Neuronal stem cell (in vitro differentiated cells): ENCODE data around the gene PDE11A.

Experiments
- DNase-seq: peaks from one replicate; pipeline ENCODE4 v3.0.0-alpha.2; 2013; ENCODE audit warnings: low spot score
- H2AFZ ChIP-seq: one replicate; pipeline ENCODE4 v1.6.1; 2013; ENCODE audit warnings: mild to moderate bottlenecking, low read length, inconsistent platforms
- H2AK5ac ChIP-seq: 2 replicates; pipeline ENCODE4 v1.6.1; 2013; ENCODE audit warnings: low read depth, mild to moderate bottlenecking, inconsistent platforms, low read length, moderate library complexity, mixed read lengths
- H2BK120ac ChIP-seq: 2 replicates; pipeline ENCODE4 v1.6.1; 2013; ENCODE audit warnings: low read depth, mild to moderate bottlenecking, inconsistent platforms, low read length, moderate library complexity, mixed read lengths
- H2BK12ac ChIP-seq: one replicate; pipeline ENCODE4 v1.6.1; 2013; ENCODE audit warnings: low read length, inconsistent platforms
- H2BK15ac ChIP-seq: 2 replicates; pipeline ENCODE4 v1.6.1; 2013; ENCODE audit warnings: mild to moderate bottlenecking, low read length, inconsistent platforms, mixed read lengths
- H2BK5ac ChIP-seq: one replicate; pipeline ENCODE4 v1.6.1; 2013; ENCODE audit warnings: inconsistent platforms, mild to moderate bottlenecking, low read length, moderate library complexity
- H3K14ac ChIP-seq: one replicate; pipeline ENCODE4 v1.6.1; 2013; ENCODE audit warnings: low read length, inconsistent platforms
- H3K18ac ChIP-seq: 2 replicates; pipeline ENCODE4 v1.6.1; 2013; ENCODE audit warnings: low read length, inconsistent platforms
- H3K23ac ChIP-seq: 2 replicates; pipeline ENCODE4 v1.6.1; 2013; ENCODE audit warnings: low read depth, mild to moderate bottlenecking, mixed read lengths, low read length, inconsistent platforms; ENCODE audit not compliant: poor library complexity
- H3K27ac ChIP-seq: replicated peaks from 3 replicates; pipeline ENCODE4 v1.5.1; 2013; ENCODE audit warnings: low read length, inconsistent platforms
- H3K27me3 ChIP-seq, 3 experiments: 2 replicates each; pipeline ENCODE4 v1.6.1; 2013; ENCODE audit warnings: low read length in 3 of 3, mild to moderate bottlenecking in 2 of 3, inconsistent platforms in 1 of 3, low read depth in 1 of 3, mixed read lengths in 1 of 3, moderate library complexity in 1 of 3; ENCODE audit not compliant: control insufficient read depth in 3 of 3, insufficient read depth in 3 of 3
- H3K36me3 ChIP-seq, 2 donors: replicated peaks in 1 of 2; 2 replicates each; pipeline ENCODE4 v1.6.1; 2013; ENCODE audit warnings: low read length in 2 of 2; ENCODE audit not compliant: control insufficient read depth in 2 of 2, insufficient read depth in 2 of 2
- H3K4ac ChIP-seq: 2 replicates; pipeline ENCODE4 v1.6.1; 2013; ENCODE audit warnings: inconsistent platforms, mild to moderate bottlenecking, low read length, moderate library complexity
- H3K4me1 ChIP-seq, 2 donors: 1 replicate in 1 of 2; 2 replicates in 1 of 2; pipeline ENCODE4 v1.6.1; 2013; ENCODE audit warnings: low read length in 2 of 2, low read depth in 1 of 2; ENCODE audit not compliant: control insufficient read depth in 2 of 2, insufficient read depth in 1 of 2
- H3K4me2 ChIP-seq: one replicate; pipeline ENCODE4 v1.6.1; 2013; ENCODE audit warnings: mild to moderate bottlenecking, low read length, inconsistent platforms; ENCODE audit not compliant: insufficient read depth, poor library complexity, severe bottlenecking
- H3K4me3 ChIP-seq, 2 donors: 2 replicates each; pipeline ENCODE4 v1.5.1; 2013; ENCODE audit warnings: low read length in 2 of 2, mild to moderate bottlenecking in 2 of 2, inconsistent platforms in 1 of 2, moderate library complexity in 1 of 2
- H3K79me1 ChIP-seq: one replicate; pipeline ENCODE4 v1.6.1; 2013; ENCODE audit warnings: low read depth, mild to moderate bottlenecking, inconsistent platforms, low read length, moderate library complexity
- H3K9ac ChIP-seq: one replicate; pipeline ENCODE4 v1.6.1; 2013; ENCODE audit warnings: mild to moderate bottlenecking, low read depth, low read length, inconsistent platforms; ENCODE audit not compliant: poor library complexity
- H3K9me3 ChIP-seq, 2 donors: replicated peaks in 1 of 2; 2 replicates each; pipeline versions ENCODE3 to v1.6.1; 2013; ENCODE audit warnings: low read length in 2 of 2, mild to moderate bottlenecking in 2 of 2, inconsistent platforms in 1 of 2, low read depth in 1 of 2, mixed read lengths in 1 of 2, moderate library complexity in 1 of 2; ENCODE audit not compliant: control insufficient read depth in 2 of 2, insufficient read depth in 1 of 2
- H4K8ac ChIP-seq: one replicate; pipeline ENCODE4 v1.6.1; 2013; ENCODE audit warnings: low read depth, mild to moderate bottlenecking, inconsistent platforms, low read length, moderate library complexity
- H4K91ac ChIP-seq: one replicate; pipeline ENCODE4 v1.6.1; 2013; ENCODE audit warnings: low read length, low read depth, mild to moderate bottlenecking, inconsistent platforms; ENCODE audit not compliant: poor library complexity
- WGBS, 2 donors: extraction: QIAGEN DNeasy Blood & Tissue Kit; methylation state at CpG; one replicate each; pipeline ENCODE4 v1.1.7; 2013; ENCODE audit warnings: missing lambda C conversion rate in 2 of 2, mixed read lengths in 1 of 2; ENCODE audit not compliant: insufficient read length in 2 of 2, insufficient replicate concordance in 1 of 2; ENCODE audit errors: extremely low coverage in 2 of 2; 5-methylcytosine and 5-hydroxymethylcytosine counted together

Gene PDE11A

GRCh38 chr2:177972782-177973181, 99.8 kb downstream of the PDE11A start:
- Histone ChIP-seq H3K27ac (no peak overlapping the region), H3K27me3 (no peaks in the 10 kb centered on the region), H3K9ac (no peak overlapping the region), H2BK120ac (no peak overlapping the region), H4K8ac (no peak overlapping the region), H3K4me3 (no peak overlapping the region), H2BK15ac (no peak overlapping the region), H2AK5ac (no peak overlapping the region), H3K4me2 (no peak overlapping the region), H3K79me1 (no peaks in the 10 kb centered on the region), H3K36me3 (no peaks in the 10 kb centered on the region), H3K4me1 (no peaks in the 10 kb centered on the region), H2AFZ (peak overlapping the region; percentile 7), H3K23ac (no peak overlapping the region), H4K91ac (no peak overlapping the region), H3K4ac (no peak overlapping the region), H3K9me3 (no peaks in the 10 kb centered on the region), H2BK12ac (no peak overlapping the region), H3K14ac (no peak overlapping the region), H3K18ac (no peak overlapping the region), H2BK5ac (no peak overlapping the region)
- no peak for DNase-seq
- no CpG with 5 or more reads among the region's 8 CpGs for WGBS, 2 donors

- H2BK12ac ChIP-seq, result no peak overlapping the region
- H3K4me2 ChIP-seq, result no peak overlapping the region
- DNase-seq, result no peak
- H3K36me3 ChIP-seq, result no peaks in the 10 kb centered on the region
- no peak overlapping the region for H3K27ac ChIP-seq
- no peaks in the 10 kb centered on the region for H3K9me3 ChIP-seq
- H3K9ac ChIP-seq, result no peak overlapping the region
- H4K91ac ChIP-seq, result no peak overlapping the region
- H3K14ac ChIP-seq, result no peak overlapping the region
- no peak overlapping the region for H2BK120ac ChIP-seq
- no peak overlapping the region for H2AFZ ChIP-seq
- H3K4me3 ChIP-seq, result no peak overlapping the region
- H3K27me3 ChIP-seq, result no peaks in the 10 kb centered on the region
- H2BK5ac ChIP-seq, result no peak overlapping the region
- no peak overlapping the region for H3K4ac ChIP-seq
- no peak overlapping the region for H2AK5ac ChIP-seq
- H3K18ac ChIP-seq, result no peak overlapping the region
- no peak overlapping the region for H2BK15ac ChIP-seq
- H3K23ac ChIP-seq, result no peak overlapping the region
- no peaks in the 10 kb centered on the region for H3K4me1 ChIP-seq
- no peaks in the 10 kb centered on the region for H3K79me1 ChIP-seq
- no peak overlapping the region for H4K8ac ChIP-seq
These were observed 100.5 kb downstream of the PDE11A start for GRCh38 chr2:177972123-177972522.

- no peak overlapping the region for H2BK15ac ChIP-seq
- H3K4me1 ChIP-seq, result no peaks in the 10 kb centered on the region
- H3K4me2 ChIP-seq, result no peak overlapping the region
- H4K91ac ChIP-seq, result no peak overlapping the region
- H2AK5ac ChIP-seq, result no peak overlapping the region
- H3K18ac ChIP-seq, result no peak overlapping the region
- no peak overlapping the region for H2BK120ac ChIP-seq
- H3K4me3 ChIP-seq, result no peak overlapping the region
- H3K23ac ChIP-seq, result no peak overlapping the region
- H3K27me3 ChIP-seq, result no peaks in the 10 kb centered on the region
- no peak for DNase-seq
- no peaks in the 10 kb centered on the region for H3K36me3 ChIP-seq
- no peak overlapping the region for H3K9ac ChIP-seq
- no peak overlapping the region for H2BK12ac ChIP-seq
- H2AFZ ChIP-seq, result no peak overlapping the region
- no peak overlapping the region for H3K4ac ChIP-seq
- H3K27ac ChIP-seq, result no peak overlapping the region
- no CpG with 5 or more reads among the region's 3 CpGs for WGBS, 2 donors
- no peak overlapping the region for H2BK5ac ChIP-seq
- H3K9me3 ChIP-seq, result no peaks in the 10 kb centered on the region
- no peak overlapping the region for H3K14ac ChIP-seq
- H4K8ac ChIP-seq, result no peak overlapping the region
- H3K79me1 ChIP-seq, result no peaks in the 10 kb centered on the region
These were observed 101.7 kb downstream of the PDE11A start for GRCh38 chr2:177970670-177971454.

- no peak overlapping the region for H4K8ac ChIP-seq
- no peak overlapping the region for H3K18ac ChIP-seq
- no peak overlapping the region for H3K23ac ChIP-seq
- no peaks in the 10 kb centered on the region for H3K4me1 ChIP-seq
- no peak overlapping the region for H3K14ac ChIP-seq
- H3K36me3 ChIP-seq, result no peaks in the 10 kb centered on the region
- no peak overlapping the region for H3K4me2 ChIP-seq
- no peak overlapping the region for H2BK15ac ChIP-seq
- WGBS, 2 donors, result no CpG with 5 or more reads among the region's 1 CpG
- no peak overlapping the region for H3K9ac ChIP-seq
- no peak overlapping the region for H2AK5ac ChIP-seq
- no peaks in the 10 kb centered on the region for H3K79me1 ChIP-seq
- H4K91ac ChIP-seq, result no peak overlapping the region
- no peaks in the 10 kb centered on the region for H3K9me3 ChIP-seq
- no peak overlapping the region for H3K4me3 ChIP-seq
- H3K27ac ChIP-seq, result no peak overlapping the region
- no peaks in the 10 kb centered on the region for H3K27me3 ChIP-seq
- H2BK12ac ChIP-seq, result no peak overlapping the region
- DNase-seq, result no peak
- no peak overlapping the region for H2BK120ac ChIP-seq
- H2BK5ac ChIP-seq, result no peak overlapping the region
- no peak overlapping the region for H3K4ac ChIP-seq
- no peak overlapping the region for H2AFZ ChIP-seq
These were observed 107.7 kb downstream of the PDE11A start for GRCh38 chr2:177964892-177965291.
